ENCODE measurements around the gene AP3S2. TPM values are rescaled to one million over a fixed set of nuclear protein-coding genes. Genes with fewer than 3 reads are reported as not detected.
"Not testable (repeated sequence)": the region's sequence is repeated elsewhere in the genome, so short reads cannot be mapped to it uniquely, and the experiment has no call there.

Gene AP3S2
- total and polyA plus RNA-seq, 2 of the 8 experiments (the other 6 are each of a cell fraction or from before 2014, with no cell fraction given), result 19.2 to 45.4 TPM

DNA sequence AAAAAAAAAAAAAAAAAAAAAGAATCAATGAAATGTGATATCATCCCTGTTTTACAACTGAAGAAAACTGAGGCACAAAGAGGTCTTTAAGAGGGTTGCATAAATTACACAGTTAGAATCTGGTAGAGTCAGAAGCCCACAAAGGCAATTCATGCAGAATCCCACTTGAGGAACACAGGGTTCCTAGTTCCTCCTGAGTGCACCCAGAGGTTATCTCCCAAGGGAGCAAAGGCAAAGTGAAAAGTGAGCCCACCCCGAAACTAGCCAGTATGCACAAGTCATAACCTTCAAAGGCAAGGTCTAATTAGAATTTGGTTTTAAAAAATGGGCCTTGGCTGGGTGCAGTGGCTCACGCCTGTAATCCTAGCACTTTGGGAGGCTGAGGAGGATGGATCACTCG is 37.8 kb downstream of the AP3S2 start (continued):
- TF ChIP-seq YY1 (IDR thresholded peaks at IDR 0.05; ENCODE audit: low read depth, low read length) (no peak), SIRT6 (IDR thresholded peaks at IDR 0.05; ENCODE audit: low read length) (no peak), CREB1 (IDR thresholded peaks at IDR 0.05) (no peak)
- TF ChIP-seq, protein P1, sequence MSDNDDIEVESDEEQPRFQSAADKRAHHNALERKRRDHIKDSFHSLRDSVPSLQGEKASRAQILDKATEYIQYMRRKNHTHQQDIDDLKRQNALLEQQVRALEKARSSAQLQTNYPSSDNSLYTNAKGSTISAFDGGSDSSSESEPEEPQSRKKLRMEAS (IDR thresholded peaks at IDR 0.05), result no peak

DNA sequence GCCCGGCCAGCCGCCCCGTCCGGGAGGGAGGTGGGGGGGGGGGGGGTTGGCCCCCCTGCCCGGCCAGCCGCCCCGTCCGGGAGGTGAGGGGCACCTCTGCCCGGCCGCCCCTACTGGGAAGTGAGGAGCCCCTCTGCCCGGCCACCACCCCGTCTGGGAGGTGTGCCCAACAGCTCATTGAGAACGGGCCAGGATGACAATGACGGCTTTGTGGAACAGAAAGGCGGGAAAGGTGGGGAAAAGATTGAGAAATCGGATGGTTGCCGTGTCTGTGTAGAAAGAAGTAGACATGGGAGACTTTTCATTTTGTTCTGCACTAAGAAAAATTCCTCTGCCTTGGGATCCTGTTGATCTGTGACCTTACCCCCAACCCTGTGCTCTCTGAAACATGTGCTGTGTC is 38.9 kb downstream of the AP3S2 start:
- H3K4me2 ChIP-seq (ENCODE audit: insufficient read depth in 1 of 2, low read depth in 2 of 2, low read length in 2 of 2); H2AFZ ChIP-seq (ENCODE audit: low read length); FAIRE-seq; POLR2A ChIA-PET (ENCODE audit: partially characterized antibody); CTCF ChIA-PET (ENCODE audit: partially characterized antibody); H4K91ac ChIP-seq (replicated peaks; ENCODE audit: insufficient read length, low read length); H2AK5ac ChIP-seq (ENCODE audit: low read depth, low read length); H3K4me1 ChIP-seq (replicated peaks in 1 of 4; ENCODE audit: control insufficient read depth in 3 of 4, insufficient read depth in 4 of 4, low read length in 3 of 4); H2BK12ac ChIP-seq (ENCODE audit: low read depth, low read length); H2BK5ac ChIP-seq (ENCODE audit: low read depth, low read length); H3K27ac ChIP-seq (ENCODE audit: low read depth, low read length); H3K23ac ChIP-seq (ENCODE audit: insufficient read length); H3K9me3 ChIP-seq (ENCODE audit: insufficient read depth in 2 of 2, low read depth in 1 of 2, low read length in 1 of 2); H3K18ac ChIP-seq (ENCODE audit: extremely low read depth, low read length); H3K56ac ChIP-seq (replicated peaks; ENCODE audit: insufficient read length, low read depth, low read length); H3K36me3 ChIP-seq (ENCODE audit: control insufficient read depth in 2 of 4, insufficient read depth in 4 of 4, low read length in 3 of 4); H3K27me3 ChIP-seq (replicated peaks in 1 of 4; ENCODE audit: control insufficient read depth in 3 of 4, extremely low read depth in 1 of 4, insufficient read depth in 3 of 4, low read length in 3 of 4); H3K4me3 ChIP-seq (ENCODE audit: extremely low read depth in 1 of 4, insufficient read depth in 2 of 4, low read depth in 3 of 4, low read length in 4 of 4); H3K79me1 ChIP-seq (ENCODE audit: low read depth, low read length); H2BK120ac ChIP-seq (replicated peaks; ENCODE audit: low read depth, low read length); H3K79me2 ChIP-seq (ENCODE audit: control insufficient read depth in 1 of 2, insufficient read depth in 2 of 2, low read length in 2 of 2); H2BK15ac ChIP-seq (ENCODE audit: low read length); H3K9ac ChIP-seq (replicated peaks in 1 of 4; ENCODE audit: extremely low read depth in 1 of 4, low read depth in 3 of 4, low read length in 3 of 4); H2BK20ac ChIP-seq (ENCODE audit: low read length); H3K23me2 ChIP-seq (ENCODE audit: low read depth, low read length); DNase-seq (ENCODE audit: low read depth in 1 of 2, low spot score in 2 of 2); H3K14ac ChIP-seq (ENCODE audit: insufficient read length); H4K5ac ChIP-seq (ENCODE audit: insufficient read length, low read depth, low read length); H4K8ac ChIP-seq (ENCODE audit: extremely low read depth, insufficient read depth, low read length); H3K4ac ChIP-seq (replicated peaks; ENCODE audit: insufficient read length, low read depth, low read length); H4K20me1 ChIP-seq (replicated peaks in 1 of 2; ENCODE audit: control insufficient read depth in 1 of 2, insufficient read depth in 2 of 2, low read length in 2 of 2): not testable (repeated sequence)
- WGBS, 2 experiments (ENCODE audit: extremely low coverage in 1 of 2, insufficient coverage in 1 of 2, insufficient read length in 1 of 2, insufficient replicate concordance in 2 of 2, low coverage in 1 of 2, low lambda C conversion rate in 2 of 2, missing lambda C conversion rate in 1 of 2), result 89% methylated on average over 4 of the region's 17 CpGs; no CpG with 5 or more reads in 1 of the 2 experiments
